Measurements from ENCODE around the gene AGPAT4. TPM values are rescaled to one million over a fixed set of nuclear protein-coding genes. Genes with fewer than 3 reads are reported as not detected.

Gene AGPAT4
- polyA plus RNA-seq, 1 donor (not counting 4 experiments of a cell fraction or from before 2014, with no cell fraction given) = 8.4 TPM

DNA sequence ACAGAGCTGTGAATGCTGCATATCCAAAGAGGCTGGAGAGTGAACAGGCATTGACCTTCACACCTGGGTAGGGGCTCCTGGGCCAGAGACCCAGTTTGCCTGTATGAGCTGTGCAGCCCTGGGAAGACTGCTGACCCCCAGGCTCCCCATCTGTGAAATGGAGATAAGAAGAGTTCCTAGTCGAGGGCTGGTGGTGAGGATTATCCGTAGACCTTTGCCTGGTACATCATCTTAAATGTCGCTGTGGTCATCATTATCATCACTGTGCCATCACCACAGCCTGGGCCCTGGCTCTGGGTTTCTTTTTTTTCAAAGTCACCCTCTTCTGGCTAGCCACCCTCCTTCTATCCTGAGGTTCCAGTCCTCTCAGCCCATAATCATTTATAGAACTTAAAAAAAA, 12.0 kb downstream of the AGPAT4 start:
- no peaks in the 10 kb centered on the region for H4K20me1 ChIP-seq (ENCODE audit: control insufficient read depth, extremely low read depth, insufficient read depth, low read length)
- H3K27me3 ChIP-seq (ENCODE audit: control insufficient read depth, extremely low read depth, insufficient read depth, low read length) = no peaks in the 10 kb centered on the region
- H3K4me3 ChIP-seq (ENCODE audit: control insufficient read depth in 2 of 3, extremely low read depth in 1 of 3, insufficient read depth in 2 of 3, low read depth in 1 of 3, low read length in 3 of 3) = no peak overlapping the region
- dilution Hi-C loops (cut with MboI; ENCODE audit: extremely low pct_ligation_motif_present, low sequenced_read_pairs) = no loop called here
- no peak for DNase-seq (ENCODE audit: low read depth, low spot score)
- H3K4me1 ChIP-seq (ENCODE audit: control insufficient read depth, extremely low read depth, insufficient read depth, low read length) = no peaks in the 10 kb centered on the region
- no peaks in the 10 kb centered on the region for H3K9me3 ChIP-seq (ENCODE audit: control insufficient read depth, low read depth, low read length)
- no peak for TF ChIP-seq EZH2 (IDR thresholded peaks at IDR 0.05; ENCODE audit: low read length)
- TF ChIP-seq, protein P1, sequence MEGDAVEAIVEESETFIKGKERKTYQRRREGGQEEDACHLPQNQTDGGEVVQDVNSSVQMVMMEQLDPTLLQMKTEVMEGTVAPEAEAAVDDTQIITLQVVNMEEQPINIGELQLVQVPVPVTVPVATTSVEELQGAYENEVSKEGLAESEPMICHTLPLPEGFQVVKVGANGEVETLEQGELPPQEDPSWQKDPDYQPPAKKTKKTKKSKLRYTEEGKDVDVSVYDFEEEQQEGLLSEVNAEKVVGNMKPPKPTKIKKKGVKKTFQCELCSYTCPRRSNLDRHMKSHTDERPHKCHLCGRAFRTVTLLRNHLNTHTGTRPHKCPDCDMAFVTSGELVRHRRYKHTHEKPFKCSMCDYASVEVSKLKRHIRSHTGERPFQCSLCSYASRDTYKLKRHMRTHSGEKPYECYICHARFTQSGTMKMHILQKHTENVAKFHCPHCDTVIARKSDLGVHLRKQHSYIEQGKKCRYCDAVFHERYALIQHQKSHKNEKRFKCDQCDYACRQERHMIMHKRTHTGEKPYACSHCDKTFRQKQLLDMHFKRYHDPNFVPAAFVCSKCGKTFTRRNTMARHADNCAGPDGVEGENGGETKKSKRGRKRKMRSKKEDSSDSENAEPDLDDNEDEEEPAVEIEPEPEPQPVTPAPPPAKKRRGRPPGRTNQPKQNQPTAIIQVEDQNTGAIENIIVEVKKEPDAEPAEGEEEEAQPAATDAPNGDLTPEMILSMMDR (optimal IDR thresholded peaks at IDR 0.05 in 1 of 3, IDR thresholded peaks at IDR 0.05 in 1 of 3, conservative IDR thresholded peaks at IDR 0.05 in 1 of 3; ENCODE audit: extremely low read depth in 1 of 3, insufficient read depth in 2 of 3, low read length in 3 of 3) = no peak
- no peak overlapping the region for H3K27ac ChIP-seq (ENCODE audit: control insufficient read depth, insufficient read depth, low read length)
- no peaks in the 10 kb centered on the region for H3K79me2 ChIP-seq (ENCODE audit: control insufficient read depth, insufficient read depth, low read length)
- H3K9ac ChIP-seq (ENCODE audit: control insufficient read depth, extremely low read depth, insufficient read depth, low read length) = no peak overlapping the region
- H3K36me3 ChIP-seq (ENCODE audit: control insufficient read depth in 2 of 2, extremely low read depth in 1 of 2, insufficient read depth in 2 of 2, low read length in 2 of 2) = peaks cover 4% of the 10 kb centered on the region in 2 experiments
- FAIRE-seq = no peak
- H3K9me1 ChIP-seq (ENCODE audit: control insufficient read depth, extremely low read depth, insufficient read depth, low read length) = peaks cover 2% of the 10 kb centered on the region
- H3K4me2 ChIP-seq (ENCODE audit: control insufficient read depth, extremely low read depth, insufficient read depth, low read depth, low read length) = no peak overlapping the region
- no peak overlapping the region for H2AFZ ChIP-seq (ENCODE audit: control insufficient read depth, low read length)

DNA sequence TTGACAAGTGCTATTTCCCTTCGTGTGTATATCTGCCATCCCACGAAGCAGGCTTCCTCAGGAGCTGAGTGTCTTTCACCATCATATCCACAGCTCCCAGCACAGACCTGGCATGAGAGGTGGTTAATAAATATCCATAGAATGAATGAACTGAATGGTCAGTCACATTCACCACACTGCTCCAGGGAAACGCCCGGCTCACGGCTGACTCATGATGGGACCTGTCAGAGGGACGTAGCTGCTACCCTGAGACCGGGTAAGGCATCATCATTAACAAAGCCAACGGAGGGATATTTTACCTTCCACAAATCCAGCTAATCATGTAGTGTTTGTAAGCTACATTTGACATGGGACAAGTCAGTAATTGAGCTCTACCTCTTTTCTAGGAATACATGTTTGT, 12.5 kb downstream of the AGPAT4 start:
- H3K4me2 ChIP-seq (ENCODE audit: control insufficient read depth, extremely low read depth, insufficient read depth, low read depth, low read length) = no peak overlapping the region
- FAIRE-seq (no peak), DNase-seq (ENCODE audit: low read depth, low spot score) (no peak)
- H3K79me2 ChIP-seq (ENCODE audit: control insufficient read depth, insufficient read depth, low read length) = no peaks in the 10 kb centered on the region
- H3K27ac ChIP-seq (ENCODE audit: control insufficient read depth, insufficient read depth, low read length) = no peak overlapping the region
- TF ChIP-seq EZH2 (IDR thresholded peaks at IDR 0.05; ENCODE audit: low read length) = no peak
- TF ChIP-seq, protein P1 (optimal IDR thresholded peaks at IDR 0.05 in 1 of 3, IDR thresholded peaks at IDR 0.05 in 1 of 3, conservative IDR thresholded peaks at IDR 0.05 in 1 of 3; ENCODE audit: extremely low read depth in 1 of 3, insufficient read depth in 2 of 3, low read length in 3 of 3) = no peak
- H3K4me3 ChIP-seq (ENCODE audit: control insufficient read depth in 2 of 3, extremely low read depth in 1 of 3, insufficient read depth in 2 of 3, low read depth in 1 of 3, low read length in 3 of 3) = no peak overlapping the region
- no peaks in the 10 kb centered on the region for H4K20me1 ChIP-seq (ENCODE audit: control insufficient read depth, extremely low read depth, insufficient read depth, low read length)
- no peaks in the 10 kb centered on the region for H3K27me3 ChIP-seq (ENCODE audit: control insufficient read depth, extremely low read depth, insufficient read depth, low read length)
- H3K36me3 ChIP-seq (ENCODE audit: control insufficient read depth in 2 of 2, extremely low read depth in 1 of 2, insufficient read depth in 2 of 2, low read length in 2 of 2) = peaks cover 4% of the 10 kb centered on the region in 2 experiments
- H3K9ac ChIP-seq (ENCODE audit: control insufficient read depth, extremely low read depth, insufficient read depth, low read length) = no peak overlapping the region
- peaks cover 2% of the 10 kb centered on the region for H3K9me1 ChIP-seq (ENCODE audit: control insufficient read depth, extremely low read depth, insufficient read depth, low read length)
- dilution Hi-C loops (cut with MboI; ENCODE audit: extremely low pct_ligation_motif_present, low sequenced_read_pairs) = no loop called here
- H3K4me1 ChIP-seq (ENCODE audit: control insufficient read depth, extremely low read depth, insufficient read depth, low read length) = no peaks in the 10 kb centered on the region
- H3K9me3 ChIP-seq (ENCODE audit: control insufficient read depth, low read depth, low read length) = no peaks in the 10 kb centered on the region
- no peak overlapping the region for H2AFZ ChIP-seq (ENCODE audit: control insufficient read depth, low read length)
